HG02588 (cell line): ENCODE measurements around the gene CSRNP3.

Experiments
- ATAC-seq: cut with Tn5 transposase; IDR thresholded peaks from one replicate; pipeline ENCODE4 v1.9.1; 2021; ENCODE audit warnings: mild to moderate bottlenecking, moderate library complexity; ENCODE audit not compliant: unreplicated experiment

CSRNP3 gene

DNA sequence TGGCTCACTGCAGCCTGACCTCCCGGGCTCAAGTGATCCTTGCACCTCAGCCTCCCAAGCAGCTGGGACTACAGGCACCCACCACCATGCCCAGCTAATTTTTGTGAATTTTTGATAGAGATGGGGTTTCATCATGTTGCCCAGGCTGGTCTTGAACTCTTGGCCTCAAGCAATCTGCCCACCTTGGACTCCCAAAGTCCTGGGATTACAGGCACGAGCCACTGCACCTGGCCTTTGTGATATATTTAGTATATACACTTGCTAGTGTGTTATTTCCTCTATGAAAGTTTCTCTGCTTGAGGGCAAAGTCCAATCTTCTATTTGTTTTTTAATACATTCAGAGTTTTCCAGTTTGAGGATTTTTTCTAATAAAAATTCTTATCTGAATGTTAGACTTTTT lies 205.3 kb downstream of the CSRNP3 start:
- ATAC-seq = no peak

DNA sequence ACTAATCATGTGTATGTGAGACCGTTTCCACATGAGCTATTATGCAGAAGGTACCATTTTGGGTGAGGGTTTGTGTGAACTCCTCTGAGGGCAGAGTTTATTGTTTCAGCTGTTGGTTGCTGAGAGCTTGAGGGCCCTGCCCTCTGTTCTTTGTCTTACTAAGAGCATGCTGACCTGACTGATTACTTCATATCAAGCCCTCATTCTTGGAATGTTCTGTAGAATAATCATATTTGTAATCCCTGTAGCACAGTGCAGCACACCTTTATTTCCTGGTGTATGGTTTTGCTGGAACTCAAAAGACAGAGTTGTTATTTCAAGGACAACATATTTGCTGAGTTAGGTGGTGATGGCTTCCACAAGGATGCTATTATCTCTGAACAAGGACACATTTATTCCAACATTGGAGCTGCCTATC lies 206.1 kb downstream of the CSRNP3 start:
- ATAC-seq = no peak

GRCh38 chr2:165678882-165679281 lies 209.4 kb downstream of the CSRNP3 start:
- ATAC-seq = no peak

- no peak for ATAC-seq
These were observed 210.1 kb downstream of the CSRNP3 start for GRCh38 chr2:165679621-165680020.

- ATAC-seq = no peak
These were observed 212.3 kb downstream of the CSRNP3 start for GRCh38 chr2:165681841-165682240.

DNA sequence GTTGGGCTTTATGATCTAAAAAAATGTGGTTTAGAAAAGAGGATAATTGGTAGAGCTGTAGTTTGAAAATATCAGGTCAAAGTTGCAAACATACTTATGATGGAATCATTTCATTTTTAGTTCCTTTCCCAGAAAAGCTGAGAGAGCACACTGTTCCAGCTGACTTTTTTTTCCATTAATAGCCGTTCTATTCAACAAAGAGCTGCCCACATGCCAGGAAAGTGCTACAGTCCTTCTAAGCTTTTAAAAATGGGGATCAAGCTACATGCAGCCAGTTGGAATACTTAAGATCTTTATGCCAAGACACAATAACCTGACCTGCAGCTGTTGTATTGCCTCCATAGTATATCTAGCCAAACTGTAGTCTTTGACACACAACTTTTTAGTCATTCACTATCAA lies 213.0 kb downstream of the CSRNP3 start:
- ATAC-seq = no peak

DNA sequence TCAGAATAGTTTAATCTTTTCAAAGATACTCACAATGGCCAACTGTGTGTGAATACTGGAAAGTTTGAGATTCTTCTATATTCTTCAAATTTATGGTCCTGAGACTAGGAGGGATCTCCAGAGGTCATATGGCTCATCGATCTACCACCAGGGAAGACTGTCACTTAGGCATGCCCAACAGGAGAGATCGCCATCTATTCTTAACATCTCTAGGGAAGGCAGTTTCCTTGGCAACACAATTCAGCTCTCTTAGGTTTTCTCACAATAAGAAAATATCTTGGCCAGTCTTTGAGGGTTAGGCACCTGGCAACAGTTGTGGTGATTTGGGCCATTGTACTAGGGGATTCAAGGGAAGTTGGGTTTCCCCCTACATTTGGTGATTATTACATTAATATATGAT lies 217.3 kb downstream of the CSRNP3 start:
- no peak for ATAC-seq

DNA sequence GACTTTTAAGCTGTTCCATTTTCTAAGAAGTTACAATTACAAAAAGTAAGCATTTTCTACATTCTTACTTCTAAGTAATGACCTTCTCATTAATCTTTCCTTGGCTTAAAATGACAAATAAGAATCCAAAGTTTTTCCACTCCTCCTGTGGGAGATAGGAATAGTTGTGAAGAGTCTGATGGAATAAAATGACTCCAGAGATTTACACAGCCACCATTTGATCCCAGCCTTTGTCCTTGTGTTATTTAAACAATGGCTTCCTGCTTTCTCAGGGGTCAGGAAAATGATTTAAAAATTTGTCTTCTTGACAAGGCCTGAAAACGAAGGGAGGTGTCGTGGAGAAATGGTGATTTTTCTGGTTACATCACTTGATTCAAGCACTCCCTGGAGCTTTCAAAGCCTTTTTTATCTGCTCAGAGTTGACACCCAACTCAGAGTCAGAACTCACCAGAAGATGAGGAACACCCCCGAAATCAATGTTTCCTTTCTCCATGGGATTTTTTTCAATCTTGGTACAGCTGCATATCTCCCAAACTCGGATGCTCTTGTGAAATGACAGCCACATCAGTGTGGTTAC lies 218.0 kb downstream of the CSRNP3 start:
- no peak for ATAC-seq

DNA sequence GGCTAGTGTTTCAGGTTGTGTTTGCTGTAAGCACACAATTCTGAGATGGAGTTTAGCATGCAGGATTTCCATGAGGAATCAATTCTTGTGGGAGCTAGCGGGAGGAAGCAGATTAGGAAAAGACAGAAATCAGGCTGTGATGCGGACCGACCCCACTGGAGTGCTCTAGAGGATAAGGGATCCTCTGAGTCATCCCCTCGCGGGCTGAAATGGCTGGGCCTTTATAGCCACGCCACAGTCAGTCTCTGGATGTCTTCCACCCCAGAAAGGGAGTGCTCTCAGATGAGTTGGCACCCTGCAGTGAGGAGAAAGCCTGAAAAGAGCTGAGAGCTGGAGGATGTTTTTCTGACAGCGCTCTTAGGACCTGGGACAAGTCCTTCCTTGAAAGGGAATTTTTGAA lies 222.1 kb downstream of the CSRNP3 start:
- ATAC-seq = no peak

DNA sequence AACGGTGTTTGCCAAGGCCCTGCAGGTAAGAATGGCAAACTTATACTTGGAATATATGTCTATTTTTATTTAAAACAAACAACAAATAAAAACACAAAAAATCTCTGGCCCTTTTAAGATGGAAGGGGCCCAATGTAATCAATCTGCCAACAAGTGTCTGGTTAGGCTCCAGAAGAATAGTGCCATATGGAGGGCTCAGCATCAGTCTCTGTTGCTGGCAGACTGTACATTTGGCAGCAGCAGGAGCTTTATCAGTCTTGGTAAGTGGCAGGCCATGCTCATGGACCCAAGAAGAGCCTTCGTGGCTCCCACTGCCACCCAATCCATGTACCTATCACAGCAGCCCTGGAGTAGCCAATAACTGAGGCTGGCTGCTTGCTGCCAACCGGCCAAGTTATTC lies 223.4 kb downstream of the CSRNP3 start:
- ATAC-seq = no peak

GRCh38 chr2:165693838-165694237 lies 224.3 kb downstream of the CSRNP3 start:
- no peak for ATAC-seq

GRCh38 chr2:165697748-165698443 lies 228.4 kb downstream of the CSRNP3 start:
- no peak for ATAC-seq

- peak; percentile 79 for ATAC-seq
These were observed 229.0 kb downstream of the CSRNP3 start for GRCh38 chr2:165698444-165698884.

- ATAC-seq = no peak
These were observed 230.4 kb downstream of the CSRNP3 start for GRCh38 chr2:165699946-165700345.

DNA sequence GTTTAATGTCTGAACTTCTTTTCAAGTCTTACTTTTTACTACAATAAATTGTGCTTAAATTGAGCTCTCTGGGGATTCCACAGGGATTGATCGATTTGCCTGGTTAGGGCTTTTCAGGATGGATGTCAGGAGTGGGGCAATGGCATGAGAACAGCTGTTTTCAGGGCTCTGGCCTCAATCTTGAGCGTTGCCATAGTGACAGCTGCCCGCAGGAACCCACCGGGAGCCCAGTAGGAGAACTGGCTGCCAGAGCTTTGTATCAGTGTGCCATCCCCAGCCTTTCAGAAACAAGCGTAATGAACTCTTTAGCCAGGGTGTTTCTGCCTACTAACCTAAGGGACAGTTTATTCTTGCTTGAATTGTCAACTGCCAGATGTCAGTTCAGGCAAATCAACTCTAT lies 231.0 kb downstream of the CSRNP3 start:
- no peak for ATAC-seq

DNA sequence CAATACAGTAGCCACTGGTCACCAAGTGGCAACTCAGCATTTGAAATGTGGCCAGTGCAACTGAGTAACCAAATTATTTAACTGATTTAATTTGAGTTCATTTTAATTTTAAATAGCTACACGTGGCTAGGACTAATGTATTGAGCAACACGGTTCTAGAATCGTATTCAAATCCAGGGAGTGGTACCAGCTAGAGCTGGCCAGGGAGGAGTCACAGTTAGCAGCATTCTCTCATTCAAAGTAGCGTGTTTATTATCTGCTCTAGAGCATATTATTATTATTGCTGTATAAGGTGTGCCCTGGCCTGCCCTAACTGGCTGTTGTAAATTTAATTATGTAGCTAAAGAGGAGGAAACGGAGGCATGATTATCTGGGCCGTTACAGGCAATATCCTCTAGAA lies 231.6 kb downstream of the CSRNP3 start:
- no peak for ATAC-seq

DNA sequence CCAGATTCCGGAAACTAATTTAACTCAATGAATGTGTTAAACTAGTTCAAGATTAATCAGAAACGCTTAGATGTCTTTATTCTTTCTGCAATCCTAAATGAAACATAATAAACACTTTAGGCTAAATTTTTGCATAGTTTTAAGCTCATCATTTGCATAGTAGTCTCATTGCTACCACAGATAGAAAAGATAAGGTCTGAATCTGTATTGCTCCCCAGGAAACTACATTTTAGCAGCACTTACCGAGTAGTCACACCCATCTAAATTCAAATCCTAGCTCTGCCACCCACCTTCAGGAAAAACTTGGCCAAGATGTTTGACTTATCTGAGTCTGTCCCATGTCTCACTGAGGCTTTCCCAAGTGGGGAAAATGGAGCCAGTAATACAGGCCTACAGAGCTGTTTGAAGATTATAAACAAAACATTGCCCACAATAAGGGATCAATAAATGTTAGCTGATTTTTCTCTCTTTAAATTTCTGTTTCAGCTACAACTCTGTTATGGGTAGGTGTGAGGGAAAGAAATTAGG lies 237.5 kb downstream of the CSRNP3 start:
- ATAC-seq = no peak

- no peak for ATAC-seq
These were observed 246.6 kb downstream of the CSRNP3 start for GRCh38 chr2:165716091-165716490.

- no peak for ATAC-seq
These were observed 249.2 kb downstream of the CSRNP3 start for GRCh38 chr2:165718610-165719210.

DNA sequence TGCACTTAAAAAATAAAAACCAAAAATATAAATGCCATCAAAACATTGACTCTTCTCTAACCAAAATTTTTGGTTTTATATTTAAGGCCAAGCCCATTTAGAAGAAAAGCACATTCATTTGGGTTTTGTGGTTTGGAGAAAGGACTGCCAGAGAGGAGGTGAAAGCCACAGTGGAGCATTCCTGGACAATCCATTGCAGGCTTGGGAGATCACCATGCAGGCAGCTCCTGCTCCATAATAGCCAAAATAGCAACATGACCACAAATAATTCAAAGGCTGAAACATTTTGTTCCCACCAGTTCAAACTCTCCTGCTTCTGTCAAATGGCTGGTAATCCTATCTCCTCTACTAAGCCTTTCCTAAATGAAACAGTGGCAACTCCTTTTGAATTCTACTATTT lies 251.0 kb downstream of the CSRNP3 start:
- ATAC-seq = no peak

DNA sequence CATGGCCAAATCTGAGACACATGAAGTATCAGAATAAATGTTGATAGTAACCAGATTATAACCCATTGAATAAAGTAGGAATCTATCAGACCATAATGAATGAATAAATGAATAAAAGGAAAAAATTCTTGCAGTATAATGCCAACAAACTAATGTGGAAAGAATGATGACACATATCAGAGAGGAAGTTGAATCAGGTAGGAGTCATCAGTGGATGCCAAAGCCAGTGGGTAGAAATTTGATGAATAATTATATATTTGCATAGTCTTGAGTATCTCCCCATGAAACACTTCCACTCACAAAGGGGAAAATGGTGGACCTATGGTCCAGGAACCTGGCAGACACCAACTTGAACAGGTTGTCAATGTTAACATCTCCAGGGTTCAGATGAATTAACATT lies 255.9 kb downstream of the CSRNP3 start:
- no peak for ATAC-seq
